MM.1S (cell line): ENCODE results near the gene SKIC2.
A peak's percentile ranks its signal among the peaks of the same experiment; 100 is the strongest.
"Not testable (repeated sequence)": the region's sequence is repeated elsewhere in the genome, so short reads cannot be mapped to it uniquely, and the experiment has no call there.

ENCODE experiments used
- DNase-seq: peaks from one replicate; pipeline ENCODE4 v3.0.0-alpha.2; 2015
- H2AFZ ChIP-seq: fragments of 300-600 bp; sonication (generic); 2 replicates; pipeline ENCODE4 v1.6.0; 2016; ENCODE audit warnings: antibody characterized with exemption, low read length
- H3F3A ChIP-seq: fragments of 300-600 bp; sonication (generic); 2 replicates; pipeline ENCODE4 v1.6.1; 2016; ENCODE audit warnings: mild to moderate bottlenecking, antibody characterized with exemption, low read length, moderate library complexity, mixed read lengths; ENCODE audit not compliant: insufficient read depth
- H3K27ac ChIP-seq: fragments of 300-600 bp; sonication (generic); 2 replicates; pipeline ENCODE4 v1.5.1; 2016; ENCODE audit warnings: mild to moderate bottlenecking, low read length
- H3K27me3 ChIP-seq: fragments of 300-600 bp; sonication (generic); replicated peaks from 2 replicates; pipeline ENCODE4 v1.6.0; 2016; ENCODE audit warnings: low read length; ENCODE audit not compliant: insufficient read depth
- H3K36me3 ChIP-seq: fragments of 300-600 bp; sonication (generic); replicated peaks from 2 replicates; pipeline ENCODE4 v1.6.1; 2016; ENCODE audit warnings: mild to moderate bottlenecking, low read length, mixed read lengths; ENCODE audit not compliant: insufficient read depth
- H3K4me1 ChIP-seq: fragments of 300-600 bp; sonication (generic); 2 replicates; pipeline ENCODE4 v1.6.1; 2016; ENCODE audit warnings: low read length, mixed read lengths
- H3K4me2 ChIP-seq: fragments of 300-600 bp; sonication (generic); 2 replicates; pipeline ENCODE4 v1.6.0; 2016; ENCODE audit warnings: low read depth, low read length
- H3K4me3 ChIP-seq: fragments of 300-600 bp; sonication (generic); 2 replicates; pipeline ENCODE4 v1.5.1; 2016; ENCODE audit warnings: low read length, mixed read lengths
- H3K79me2 ChIP-seq: fragments of 300-600 bp; sonication (generic); 2 replicates; pipeline ENCODE4 v1.6.1; 2016; ENCODE audit warnings: mixed run types, low read length, mixed read lengths
- H3K9ac ChIP-seq: fragments of 300-600 bp; sonication (generic); 2 replicates; pipeline ENCODE4 v1.6.1; 2016; ENCODE audit warnings: low read length, mixed read lengths
- H3K9me2 ChIP-seq: fragments of 300-600 bp; sonication (generic); replicated peaks from 2 replicates; pipeline ENCODE4 v1.6.1; 2016; ENCODE audit warnings: mild to moderate bottlenecking, low read length, mixed read lengths; ENCODE audit not compliant: insufficient read depth
- H3K9me3 ChIP-seq: fragments of 300-600 bp; sonication (generic); replicated peaks from 2 replicates; pipeline ENCODE4 v1.6.1; 2016; ENCODE audit warnings: mild to moderate bottlenecking, low read length, mixed read lengths; ENCODE audit not compliant: insufficient read depth
- H4K20me1 ChIP-seq: fragments of 300-600 bp; sonication (generic); 2 replicates; pipeline ENCODE4 v1.6.1; 2016; ENCODE audit warnings: mild to moderate bottlenecking, low read length, moderate library complexity, mixed read lengths; ENCODE audit not compliant: insufficient read depth
- EZH2 ChIP-seq: fragments of 300-600 bp; sonication (generic); optimal IDR thresholded peaks from 2 replicates; pipeline ENCODE3; 2017; ENCODE audit warnings: low read depth, mild to moderate bottlenecking, antibody characterized with exemption, low read length, mixed read lengths
- EZH2phosphoT487 ChIP-seq: fragments of 300-600 bp; sonication (generic); IDR thresholded peaks from 2 replicates; pipeline ENCODE4 v1.6.1; 2018; ENCODE audit warnings: antibody characterized with exemption, low read length
- TF ChIP-seq, protein P1 (sequence below): fragments of 300-600 bp; sonication (generic); IDR thresholded peaks from 2 replicates; pipeline ENCODE4 v1.5.1; 2016; ENCODE audit warnings: antibody characterized with exemption, low read length, mixed read lengths

SKIC2 gene

DNA sequence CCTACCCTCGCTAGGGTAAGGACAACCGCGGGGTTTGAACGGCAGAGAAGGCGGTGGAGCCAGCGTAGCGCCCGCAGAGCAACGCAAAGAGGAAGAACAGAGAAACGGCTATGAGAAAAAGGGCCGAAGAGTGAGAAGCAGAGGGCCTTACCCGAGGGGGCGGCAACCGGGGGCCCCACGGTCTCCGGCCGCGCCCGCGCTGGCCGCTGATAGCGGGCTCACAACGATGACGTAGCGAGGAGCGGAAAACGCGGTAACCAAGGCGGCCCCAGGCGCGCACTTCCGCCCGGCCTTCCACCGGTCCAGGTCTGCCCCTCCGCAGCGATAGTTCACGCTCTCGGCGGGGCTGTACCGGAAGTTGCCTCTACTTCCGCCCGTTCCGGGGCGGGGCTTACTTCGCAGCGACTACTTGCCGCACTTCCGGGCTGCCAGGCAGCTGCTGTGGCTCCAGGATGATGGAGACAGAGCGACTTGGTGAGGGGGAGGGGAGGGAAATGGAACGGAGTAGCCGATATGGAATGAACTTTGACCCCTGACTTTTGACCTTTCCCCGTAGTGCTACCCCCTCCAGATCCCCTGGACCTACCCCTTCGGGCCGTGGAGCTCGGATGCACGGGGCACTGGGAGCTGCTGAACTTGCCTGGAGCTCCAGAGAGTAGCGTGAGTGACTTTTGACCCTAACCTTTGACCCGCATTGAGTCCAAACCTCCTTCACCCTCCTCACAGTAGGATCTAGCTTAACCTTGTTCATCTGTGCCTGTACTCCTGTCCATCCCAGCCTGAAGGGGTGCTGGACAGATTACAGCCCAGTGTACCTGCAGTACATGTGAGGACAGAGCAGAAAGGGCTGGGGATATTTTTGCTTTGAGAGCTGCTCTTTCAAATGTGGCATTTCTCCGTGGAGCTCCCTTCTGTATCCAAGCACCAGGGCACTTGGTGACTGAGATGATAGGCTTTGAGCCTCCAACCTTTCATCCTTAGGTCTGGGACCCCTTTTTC lies at the start of gene SKIC2, which contains the start of gene NELFE:
Gene SKIC2 (plus strand): TSS at position 435 of the 999 bp plus-strand sequence. CDS start 18 bp downstream, at position 453.
Gene NELFE (minus strand): TSS at position 231 of the 999 bp plus-strand sequence. CDS start 525 bp downstream, outside the sequence.
- TF ChIP-seq EZH2 = no peak
- TF ChIP-seq, protein P1, sequence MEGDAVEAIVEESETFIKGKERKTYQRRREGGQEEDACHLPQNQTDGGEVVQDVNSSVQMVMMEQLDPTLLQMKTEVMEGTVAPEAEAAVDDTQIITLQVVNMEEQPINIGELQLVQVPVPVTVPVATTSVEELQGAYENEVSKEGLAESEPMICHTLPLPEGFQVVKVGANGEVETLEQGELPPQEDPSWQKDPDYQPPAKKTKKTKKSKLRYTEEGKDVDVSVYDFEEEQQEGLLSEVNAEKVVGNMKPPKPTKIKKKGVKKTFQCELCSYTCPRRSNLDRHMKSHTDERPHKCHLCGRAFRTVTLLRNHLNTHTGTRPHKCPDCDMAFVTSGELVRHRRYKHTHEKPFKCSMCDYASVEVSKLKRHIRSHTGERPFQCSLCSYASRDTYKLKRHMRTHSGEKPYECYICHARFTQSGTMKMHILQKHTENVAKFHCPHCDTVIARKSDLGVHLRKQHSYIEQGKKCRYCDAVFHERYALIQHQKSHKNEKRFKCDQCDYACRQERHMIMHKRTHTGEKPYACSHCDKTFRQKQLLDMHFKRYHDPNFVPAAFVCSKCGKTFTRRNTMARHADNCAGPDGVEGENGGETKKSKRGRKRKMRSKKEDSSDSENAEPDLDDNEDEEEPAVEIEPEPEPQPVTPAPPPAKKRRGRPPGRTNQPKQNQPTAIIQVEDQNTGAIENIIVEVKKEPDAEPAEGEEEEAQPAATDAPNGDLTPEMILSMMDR = no peak
- TF ChIP-seq EZH2phosphoT487 = no peak
- H3K9me2 ChIP-seq = no peaks in the 10 kb centered on the region
- H3K4me3 ChIP-seq = peak within 1 kb of the TSS; percentile 99
- no peaks in the 10 kb centered on the region for H3K9me3 ChIP-seq
- peaks cover 15% of the 10 kb centered on the region for H3K4me1 ChIP-seq
- H3K79me2 ChIP-seq = peaks cover 40% of the 10 kb centered on the region
- peak within 1 kb of the TSS; percentile 97 for H2AFZ ChIP-seq
- no peaks in the 10 kb centered on the region for H3K27me3 ChIP-seq
- H3K9ac ChIP-seq = peak within 1 kb of the TSS; percentile 94
- H3K36me3 ChIP-seq = 0 out of 2 replicates have a peak, but pooled peaks cover 2% of the 10 kb centered on the region
- H3K4me2 ChIP-seq = peak within 1 kb of the TSS; percentile 93
- no peaks in the 10 kb centered on the region for H3F3A ChIP-seq
- H3K27ac ChIP-seq = peak within 1 kb of the TSS; percentile 36; the same call in 1 of the 2 replicates
- DNase-seq = peak; percentile 99
- H4K20me1 ChIP-seq = no peaks in the 10 kb centered on the region

GRCh38 chr6:31909298-31909697 lies 49.7 kb upstream of the SKIC2 start:
- H3K4me3 ChIP-seq, H3K36me3 ChIP-seq, H2AFZ ChIP-seq, H3K27ac ChIP-seq, H3F3A ChIP-seq, H3K9me3 ChIP-seq, H4K20me1 ChIP-seq, H3K9ac ChIP-seq, DNase-seq, H3K79me2 ChIP-seq, H3K9me2 ChIP-seq, H3K27me3 ChIP-seq: not testable (repeated sequence)
- Histone ChIP-seq H3K4me1 (peaks cover 14% of the 10 kb centered on the region; the same call in 1 of the 2 replicates), H3K4me2 (peak overlapping the region; percentile 56)

- H2AFZ ChIP-seq = no peak overlapping the region
- no peaks in the 10 kb centered on the region for H3K36me3 ChIP-seq
- H3K9ac ChIP-seq = no peak overlapping the region
- H3K9me3 ChIP-seq = no peaks in the 10 kb centered on the region
- no peaks in the 10 kb centered on the region for H3K27me3 ChIP-seq
- no peaks in the 10 kb centered on the region for H4K20me1 ChIP-seq
- no peak overlapping the region for H3K4me3 ChIP-seq
- no peaks in the 10 kb centered on the region for H3K79me2 ChIP-seq
- no peak for DNase-seq
- H3K4me2 ChIP-seq = no peak overlapping the region
- H3K4me1 ChIP-seq = peaks cover 14% of the 10 kb centered on the region; the same call in 1 of the 2 replicates
- TF ChIP-seq, protein P1 = no peak
- peaks cover 8% of the 10 kb centered on the region; the same call in 1 of the 2 replicates for H3F3A ChIP-seq
- no peak overlapping the region for H3K27ac ChIP-seq
- H3K9me2 ChIP-seq = no peaks in the 10 kb centered on the region
These were observed 47.0 kb upstream of the SKIC2 start for GRCh38 chr6:31911826-31912585.
